Measurements from ENCODE around the gene DTX3.

Gene DTX3

GRCh38 chr12:57612711-57613426 lies 8.2 kb downstream of the DTX3 start:
- Histone ChIP-seq H2BK5ac (ENCODE audit: low read length) (no peak overlapping the region), H3K9ac (ENCODE audit: low read length) (no peak overlapping the region), H3K18ac (ENCODE audit: low read length) (no peak overlapping the region), H4K5ac (ENCODE audit: low read length) (no peak overlapping the region), H3K4me2 (ENCODE audit: low read length) (no peak overlapping the region), H2BK120ac (ENCODE audit: low read depth, low read length) (no peak overlapping the region), H3K79me1 (ENCODE audit: low read length) (no peaks in the 10 kb centered on the region), H2BK15ac (replicated peaks; ENCODE audit: low read depth) (no peak overlapping the region), H4K8ac (ENCODE audit: low read depth, low read length) (no peak overlapping the region), H3K36me3 (ENCODE audit: control insufficient read depth, insufficient read depth, low read length) (no peaks in the 10 kb centered on the region), H3K27me3 (ENCODE audit: insufficient read depth, low read length, poor library complexity) (peaks cover 31% of the 10 kb centered on the region), H3K79me2 (ENCODE audit: control insufficient read depth, insufficient read depth, low read length) (no peaks in the 10 kb centered on the region), H3K23ac (ENCODE audit: low read length) (peak overlapping the region; percentile 80), H3K27ac (ENCODE audit: low read depth, low read length) (no peak overlapping the region), H3K4me1 (ENCODE audit: control insufficient read depth, low read depth, low read length) (peaks cover 8% of the 10 kb centered on the region), H3K56ac (ENCODE audit: low read length) (no peak overlapping the region), H3K4me3 (ENCODE audit: low read length) (no peak overlapping the region), H2AK5ac (ENCODE audit: low read length) (no peak overlapping the region), H3K4ac (ENCODE audit: low read depth, low read length) (no peak overlapping the region)
- DNase-seq: no peak
- no CpG with 5 or more reads among the region's 10 CpGs for WGBS (ENCODE audit: extremely low coverage, insufficient coverage, low lambda C conversion rate)

DNA sequence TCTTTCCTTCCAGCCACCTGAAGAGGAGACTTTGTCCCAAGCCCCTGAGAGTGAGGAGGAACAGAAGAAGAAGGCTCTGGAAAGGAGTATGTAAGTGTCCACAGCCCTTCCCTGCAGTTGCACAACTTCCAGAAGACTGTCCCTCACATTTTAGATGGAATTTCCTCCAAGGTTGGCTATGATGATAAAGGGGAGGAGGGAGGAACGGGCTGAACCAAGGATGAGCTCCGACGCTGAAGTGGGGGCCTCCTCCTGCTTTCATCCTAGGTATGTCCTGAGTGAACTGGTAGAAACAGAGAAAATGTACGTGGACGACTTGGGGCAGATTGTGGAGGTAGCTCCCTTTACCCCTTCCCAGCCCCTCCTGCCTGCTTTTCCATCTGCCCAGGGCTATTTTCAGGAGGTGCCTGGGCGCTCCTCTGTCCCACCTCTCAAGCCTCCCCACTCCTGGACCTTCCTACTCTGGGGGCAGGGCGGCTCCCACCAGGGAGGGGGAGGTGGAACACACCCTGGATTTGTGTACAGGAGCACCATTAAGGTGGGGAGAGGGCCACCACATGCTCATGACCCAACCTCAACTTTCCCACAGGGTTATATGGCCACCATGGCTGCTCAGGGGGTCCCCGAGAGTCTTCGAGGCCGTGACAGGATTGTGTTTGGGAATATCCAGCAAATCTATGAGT lies 8.9 kb downstream of the DTX3 start:
- H3K27me3 ChIP-seq (ENCODE audit: insufficient read depth, low read length, poor library complexity): peaks cover 37% of the 10 kb centered on the region
- no CpG with 5 or more reads among the region's 10 CpGs for WGBS (ENCODE audit: extremely low coverage, insufficient coverage, low lambda C conversion rate)
- DNase-seq: no peak

GRCh38 chr12:57614178-57614947 lies 9.7 kb downstream of the DTX3 start:
- Histone ChIP-seq H3K4me1 (ENCODE audit: control insufficient read depth, low read depth, low read length) (peaks cover 4% of the 10 kb centered on the region), H3K18ac (ENCODE audit: low read length) (no peak overlapping the region), H3K27me3 (ENCODE audit: insufficient read depth, low read length, poor library complexity) (peaks cover 44% of the 10 kb centered on the region), H2BK15ac (replicated peaks; ENCODE audit: low read depth) (no peak overlapping the region), H3K9ac (ENCODE audit: low read length) (no peak overlapping the region), H4K8ac (ENCODE audit: low read depth, low read length) (no peak overlapping the region), H2BK5ac (ENCODE audit: low read length) (no peak overlapping the region), H2AK5ac (ENCODE audit: low read length) (no peak overlapping the region), H3K4me2 (ENCODE audit: low read length) (no peak overlapping the region), H4K5ac (ENCODE audit: low read length) (no peak overlapping the region), H3K23ac (ENCODE audit: low read length) (no peak overlapping the region), H3K4me3 (ENCODE audit: low read length) (no peak overlapping the region), H3K4ac (ENCODE audit: low read depth, low read length) (no peak overlapping the region), H3K56ac (ENCODE audit: low read length) (no peak overlapping the region), H3K36me3 (ENCODE audit: control insufficient read depth, insufficient read depth, low read length) (no peaks in the 10 kb centered on the region), H2BK120ac (ENCODE audit: low read depth, low read length) (no peak overlapping the region), H3K79me1 (ENCODE audit: low read length) (no peaks in the 10 kb centered on the region), H3K27ac (ENCODE audit: low read depth, low read length) (no peak overlapping the region), H3K79me2 (ENCODE audit: control insufficient read depth, insufficient read depth, low read length) (no peaks in the 10 kb centered on the region)
- no CpG with 5 or more reads among the region's 14 CpGs for WGBS (ENCODE audit: extremely low coverage, insufficient coverage, low lambda C conversion rate)
- peak; percentile 82 for DNase-seq

More for the DNA sequence above, 8.9 kb downstream of the DTX3 start:
- Histone ChIP-seq H2AK5ac (ENCODE audit: low read length) (no peak overlapping the region), H4K5ac (ENCODE audit: low read length) (no peak overlapping the region), H3K4me2 (ENCODE audit: low read length) (no peak overlapping the region), H3K9ac (ENCODE audit: low read length) (no peak overlapping the region), H2BK5ac (ENCODE audit: low read length) (no peak overlapping the region), H3K27ac (ENCODE audit: low read depth, low read length) (no peak overlapping the region), H3K56ac (ENCODE audit: low read length) (peak overlapping the region; percentile 7), H2BK15ac (replicated peaks; ENCODE audit: low read depth) (no peak overlapping the region), H3K23ac (ENCODE audit: low read length) (no peak overlapping the region), H3K79me2 (ENCODE audit: control insufficient read depth, insufficient read depth, low read length) (no peaks in the 10 kb centered on the region), H4K8ac (ENCODE audit: low read depth, low read length) (no peak overlapping the region), H3K4me1 (ENCODE audit: control insufficient read depth, low read depth, low read length) (peaks cover 8% of the 10 kb centered on the region), H3K4me3 (ENCODE audit: low read length) (no peak overlapping the region), H3K18ac (ENCODE audit: low read length) (no peak overlapping the region), H3K4ac (ENCODE audit: low read depth, low read length) (no peak overlapping the region), H3K79me1 (ENCODE audit: low read length) (no peaks in the 10 kb centered on the region), H3K36me3 (ENCODE audit: control insufficient read depth, insufficient read depth, low read length) (no peaks in the 10 kb centered on the region), H2BK120ac (ENCODE audit: low read depth, low read length) (no peak overlapping the region)

DNA sequence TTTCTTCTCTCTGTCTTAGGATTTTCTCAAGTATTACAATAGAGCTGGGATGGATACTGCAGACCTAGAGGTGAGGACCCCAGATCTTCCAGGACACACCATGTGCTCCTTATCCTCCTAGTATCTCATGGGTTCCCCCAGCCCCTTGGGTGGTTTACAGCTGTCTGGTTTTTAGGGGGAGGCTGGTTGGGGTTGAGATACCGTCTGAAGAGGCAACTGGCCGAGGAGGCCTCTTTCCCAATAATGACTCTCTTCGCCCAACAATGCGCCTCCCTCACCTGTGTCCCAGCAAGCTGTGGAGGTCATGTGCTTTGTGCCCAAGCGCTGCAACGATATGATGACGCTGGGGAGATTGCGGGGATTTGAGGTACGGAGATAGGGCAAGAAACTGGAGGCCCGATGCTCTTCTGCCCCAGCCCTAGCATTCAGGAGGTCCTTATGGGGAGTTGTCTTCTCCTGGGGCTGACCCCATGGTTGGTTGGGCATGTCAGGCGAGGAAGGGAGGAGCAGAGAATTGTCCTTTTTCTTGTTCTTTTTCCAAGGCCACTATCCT lies 10.4 kb downstream of the DTX3 start:
- Histone ChIP-seq H3K4ac (ENCODE audit: low read depth, low read length) (no peak overlapping the region), H3K4me1 (ENCODE audit: control insufficient read depth, low read depth, low read length) (peaks cover 2% of the 10 kb centered on the region), H2BK5ac (ENCODE audit: low read length) (no peak overlapping the region), H3K18ac (ENCODE audit: low read length) (no peak overlapping the region), H3K79me2 (ENCODE audit: control insufficient read depth, insufficient read depth, low read length) (no peaks in the 10 kb centered on the region), H3K79me1 (ENCODE audit: low read length) (no peaks in the 10 kb centered on the region), H3K36me3 (ENCODE audit: control insufficient read depth, insufficient read depth, low read length) (no peaks in the 10 kb centered on the region), H2BK120ac (ENCODE audit: low read depth, low read length) (no peak overlapping the region), H2BK15ac (replicated peaks; ENCODE audit: low read depth) (no peak overlapping the region), H3K23ac (ENCODE audit: low read length) (no peak overlapping the region), H3K4me3 (ENCODE audit: low read length) (no peak overlapping the region), H2AK5ac (ENCODE audit: low read length) (no peak overlapping the region), H3K56ac (ENCODE audit: low read length) (no peak overlapping the region), H3K27ac (ENCODE audit: low read depth, low read length) (no peak overlapping the region), H4K5ac (ENCODE audit: low read length) (no peak overlapping the region), H3K4me2 (ENCODE audit: low read length) (no peak overlapping the region), H3K9ac (ENCODE audit: low read length) (no peak overlapping the region), H4K8ac (ENCODE audit: low read depth, low read length) (no peak overlapping the region), H3K27me3 (ENCODE audit: insufficient read depth, low read length, poor library complexity) (peaks cover 51% of the 10 kb centered on the region)
- WGBS (ENCODE audit: extremely low coverage, insufficient coverage, low lambda C conversion rate): no CpG with 5 or more reads among the region's 11 CpGs
- DNase-seq: no peak

DNA sequence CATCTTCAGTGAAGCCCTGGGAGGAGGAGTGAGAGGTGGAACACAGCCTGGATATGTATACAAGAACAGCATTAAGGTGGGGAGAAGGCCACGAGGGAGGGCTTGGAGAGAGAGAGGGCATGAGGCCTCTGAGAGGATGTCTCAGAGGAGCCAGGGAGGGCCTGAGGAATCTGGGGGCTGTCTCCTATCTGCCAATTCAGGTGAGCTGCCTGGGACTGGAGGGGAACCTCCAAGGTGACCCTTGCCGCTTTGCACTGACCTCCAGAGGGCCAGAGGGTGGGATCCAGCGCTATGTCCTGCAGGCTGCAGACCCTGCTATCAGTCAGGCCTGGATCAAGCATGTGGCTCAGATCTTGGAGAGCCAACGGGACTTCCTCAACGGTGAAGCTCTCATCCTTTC lies 11.0 kb downstream of the DTX3 start:
- Histone ChIP-seq H3K4me1 (ENCODE audit: control insufficient read depth, low read depth, low read length) (peaks cover 2% of the 10 kb centered on the region), H2AK5ac (ENCODE audit: low read length) (no peak overlapping the region), H3K9ac (ENCODE audit: low read length) (no peak overlapping the region), H3K79me1 (ENCODE audit: low read length) (no peaks in the 10 kb centered on the region), H3K18ac (ENCODE audit: low read length) (no peak overlapping the region), H3K27ac (ENCODE audit: low read depth, low read length) (no peak overlapping the region), H3K4me3 (ENCODE audit: low read length) (no peak overlapping the region), H2BK15ac (replicated peaks; ENCODE audit: low read depth) (no peak overlapping the region), H3K4me2 (ENCODE audit: low read length) (no peak overlapping the region), H4K8ac (ENCODE audit: low read depth, low read length) (no peak overlapping the region), H3K56ac (ENCODE audit: low read length) (no peak overlapping the region), H2BK5ac (ENCODE audit: low read length) (no peak overlapping the region), H3K4ac (ENCODE audit: low read depth, low read length) (no peak overlapping the region), H3K23ac (ENCODE audit: low read length) (no peak overlapping the region), H2BK120ac (ENCODE audit: low read depth, low read length) (no peak overlapping the region), H3K36me3 (ENCODE audit: control insufficient read depth, insufficient read depth, low read length) (no peaks in the 10 kb centered on the region), H4K5ac (ENCODE audit: low read length) (no peak overlapping the region), H3K27me3 (ENCODE audit: insufficient read depth, low read length, poor library complexity) (peaks cover 57% of the 10 kb centered on the region), H3K79me2 (ENCODE audit: control insufficient read depth, insufficient read depth, low read length) (no peaks in the 10 kb centered on the region)
- no peak for DNase-seq
- no CpG with 5 or more reads among the region's 5 CpGs for WGBS (ENCODE audit: extremely low coverage, insufficient coverage, low lambda C conversion rate)
